ENCODE results near the gene INS.
A peak's percentile ranks its signal among the peaks of the same experiment; 100 is the strongest.

The INS gene

DNA sequence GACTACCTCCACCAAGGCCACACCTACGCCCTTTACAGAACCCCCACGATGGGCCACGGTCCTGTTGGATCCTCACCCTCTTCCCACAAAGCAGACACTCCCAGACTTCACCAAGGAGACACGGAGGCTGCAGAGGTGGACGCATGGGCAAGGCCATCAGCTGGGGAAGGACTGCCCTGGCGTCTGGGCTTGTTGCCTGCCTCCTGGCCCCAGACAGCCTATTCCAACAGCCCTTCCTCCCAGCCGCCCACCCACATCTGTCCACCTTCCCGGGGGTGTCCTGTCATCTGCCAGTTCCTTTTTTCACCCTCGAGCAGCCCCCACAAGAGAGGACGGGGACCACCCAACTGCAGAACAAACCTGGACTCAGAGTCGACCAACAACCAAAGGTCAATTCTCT is 39.5 kb upstream of the INS start:
- TF ChIP-seq, protein P1, sequence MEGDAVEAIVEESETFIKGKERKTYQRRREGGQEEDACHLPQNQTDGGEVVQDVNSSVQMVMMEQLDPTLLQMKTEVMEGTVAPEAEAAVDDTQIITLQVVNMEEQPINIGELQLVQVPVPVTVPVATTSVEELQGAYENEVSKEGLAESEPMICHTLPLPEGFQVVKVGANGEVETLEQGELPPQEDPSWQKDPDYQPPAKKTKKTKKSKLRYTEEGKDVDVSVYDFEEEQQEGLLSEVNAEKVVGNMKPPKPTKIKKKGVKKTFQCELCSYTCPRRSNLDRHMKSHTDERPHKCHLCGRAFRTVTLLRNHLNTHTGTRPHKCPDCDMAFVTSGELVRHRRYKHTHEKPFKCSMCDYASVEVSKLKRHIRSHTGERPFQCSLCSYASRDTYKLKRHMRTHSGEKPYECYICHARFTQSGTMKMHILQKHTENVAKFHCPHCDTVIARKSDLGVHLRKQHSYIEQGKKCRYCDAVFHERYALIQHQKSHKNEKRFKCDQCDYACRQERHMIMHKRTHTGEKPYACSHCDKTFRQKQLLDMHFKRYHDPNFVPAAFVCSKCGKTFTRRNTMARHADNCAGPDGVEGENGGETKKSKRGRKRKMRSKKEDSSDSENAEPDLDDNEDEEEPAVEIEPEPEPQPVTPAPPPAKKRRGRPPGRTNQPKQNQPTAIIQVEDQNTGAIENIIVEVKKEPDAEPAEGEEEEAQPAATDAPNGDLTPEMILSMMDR (IDR thresholded peaks at IDR 0.05; ENCODE audit: low read depth, low read length): no peak
- Histone ChIP-seq H3K36me3 (no peaks in the 10 kb centered on the region), H3K4me1 (peaks cover 9% of the 10 kb centered on the region), H3K9me3 (no peaks in the 10 kb centered on the region), H3K27me3 (no peaks in the 10 kb centered on the region), H3K4me3 (ENCODE audit: low read depth, low read length) (no peak overlapping the region)
- DNase-seq: no peak

- Histone ChIP-seq H3K27me3 (no peaks in the 10 kb centered on the region), H3K4me1 (peaks cover 13% of the 10 kb centered on the region), H3K9me3 (no peaks in the 10 kb centered on the region), H3K36me3 (no peaks in the 10 kb centered on the region), H3K4me3 (ENCODE audit: low read depth, low read length) (no peak overlapping the region)
- DNase-seq: no peak
- TF ChIP-seq, protein P1 (IDR thresholded peaks at IDR 0.05; ENCODE audit: low read depth, low read length): no peak
These were observed 38.7 kb upstream of the INS start for GRCh38 chr11:2199466-2200341.

DNA sequence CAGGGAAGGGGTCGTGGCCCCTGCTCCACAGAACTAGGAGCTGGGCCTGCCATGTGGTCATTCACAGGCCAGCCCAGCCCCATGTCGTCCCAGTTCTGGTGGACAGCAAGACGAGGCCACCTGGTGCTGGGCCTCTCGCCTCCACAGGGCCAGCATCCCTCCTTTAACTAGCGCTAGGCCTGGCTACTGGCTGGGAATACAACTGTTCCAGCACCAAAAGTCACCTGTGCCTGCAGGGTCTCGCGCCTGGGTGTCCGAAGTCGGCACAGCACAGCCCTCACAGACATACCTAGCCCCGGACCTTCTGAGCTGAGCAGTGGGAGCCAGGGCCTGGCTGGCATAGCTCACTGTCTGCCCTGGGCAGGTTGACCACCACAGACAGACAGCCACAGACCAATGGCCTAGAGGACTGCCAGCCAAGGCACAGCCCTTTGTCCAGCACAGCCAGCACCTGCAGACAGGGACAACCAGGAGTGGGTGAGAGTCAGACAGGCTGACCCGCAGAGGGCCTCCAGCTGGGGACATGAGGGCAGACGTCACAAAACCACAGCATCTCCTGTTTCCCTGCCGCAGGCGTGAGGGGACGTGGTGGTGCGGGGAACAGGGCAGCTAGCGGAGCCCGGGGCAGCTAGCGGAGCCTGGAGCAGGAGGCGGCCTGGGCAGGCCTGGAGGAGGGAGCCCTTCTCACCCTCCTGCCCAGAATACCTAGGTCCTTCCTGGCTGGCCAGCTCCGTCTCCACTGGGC is 37.8 kb upstream of the INS start:
- H3K9me3 ChIP-seq: no peaks in the 10 kb centered on the region
- H3K4me3 ChIP-seq (ENCODE audit: low read depth, low read length): no peak overlapping the region
- TF ChIP-seq, protein P1 (IDR thresholded peaks at IDR 0.05; ENCODE audit: low read depth, low read length): no peak
- no peak for DNase-seq
- no peaks in the 10 kb centered on the region for H3K27me3 ChIP-seq
- peaks cover 18% of the 10 kb centered on the region for H3K4me1 ChIP-seq
- no peaks in the 10 kb centered on the region for H3K36me3 ChIP-seq

DNA sequence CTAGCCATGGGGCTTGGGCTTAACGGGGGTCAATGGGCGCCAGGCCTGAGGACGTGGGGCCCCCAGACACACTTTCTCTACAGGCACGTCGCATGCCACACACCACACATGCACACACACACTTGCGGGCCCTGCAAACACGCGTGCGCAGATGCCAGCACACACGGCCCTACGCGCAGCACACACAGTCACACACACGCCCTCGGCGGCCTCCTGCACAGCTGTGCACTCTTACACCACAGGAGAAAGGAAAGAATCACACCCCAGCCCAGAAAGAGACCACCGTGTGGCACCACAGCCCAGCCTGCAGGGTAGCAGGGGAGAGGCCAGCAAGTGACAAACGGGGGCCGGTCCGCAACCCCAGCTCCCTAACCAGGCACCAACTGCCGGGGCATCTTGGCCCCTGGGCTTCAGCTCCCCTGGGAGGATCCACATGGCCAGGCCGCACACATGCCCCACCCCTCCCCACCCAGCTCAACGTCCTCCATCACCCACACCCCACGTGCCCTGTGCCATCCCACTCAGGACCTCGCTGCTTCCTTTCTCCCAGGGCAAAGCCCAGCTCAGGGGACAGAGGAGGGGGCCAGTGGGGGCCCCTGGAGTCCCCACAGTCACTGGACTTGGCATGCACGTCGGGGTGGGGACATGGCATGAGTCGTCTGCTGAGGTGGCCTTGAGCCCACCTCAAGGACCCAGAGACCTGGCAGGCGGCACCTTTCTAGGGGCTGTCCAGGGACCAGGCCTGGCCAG is 36.9 kb upstream of the INS start:
- no peaks in the 10 kb centered on the region for H3K9me3 ChIP-seq
- H3K27me3 ChIP-seq: no peaks in the 10 kb centered on the region
- H3K4me1 ChIP-seq: peaks cover 19% of the 10 kb centered on the region
- TF ChIP-seq, protein P1 (IDR thresholded peaks at IDR 0.05; ENCODE audit: low read depth, low read length): no peak
- H3K4me3 ChIP-seq (ENCODE audit: low read depth, low read length): no peak overlapping the region
- no peaks in the 10 kb centered on the region for H3K36me3 ChIP-seq
- no peak for DNase-seq

GRCh38 chr11:2196970-2197770 is 36.2 kb upstream of the INS start:
- H3K36me3 ChIP-seq: no peaks in the 10 kb centered on the region
- peaks cover 27% of the 10 kb centered on the region for H3K4me1 ChIP-seq
- TF ChIP-seq, protein P1 (IDR thresholded peaks at IDR 0.05; ENCODE audit: low read depth, low read length): peak; percentile 67
- H3K9me3 ChIP-seq: no peaks in the 10 kb centered on the region
- DNase-seq: peak; percentile 83
- H3K27me3 ChIP-seq: no peaks in the 10 kb centered on the region
- no peak overlapping the region for H3K4me3 ChIP-seq (ENCODE audit: low read depth, low read length)
